ENCODE data around the gene CD47. TPM values are rescaled to one million over a fixed set of nuclear protein-coding genes. Genes with fewer than 3 reads are reported as not detected.

CD47 gene
- total RNA-seq, 1 experiment from 2014 or later = 42.5 TPM

DNA sequence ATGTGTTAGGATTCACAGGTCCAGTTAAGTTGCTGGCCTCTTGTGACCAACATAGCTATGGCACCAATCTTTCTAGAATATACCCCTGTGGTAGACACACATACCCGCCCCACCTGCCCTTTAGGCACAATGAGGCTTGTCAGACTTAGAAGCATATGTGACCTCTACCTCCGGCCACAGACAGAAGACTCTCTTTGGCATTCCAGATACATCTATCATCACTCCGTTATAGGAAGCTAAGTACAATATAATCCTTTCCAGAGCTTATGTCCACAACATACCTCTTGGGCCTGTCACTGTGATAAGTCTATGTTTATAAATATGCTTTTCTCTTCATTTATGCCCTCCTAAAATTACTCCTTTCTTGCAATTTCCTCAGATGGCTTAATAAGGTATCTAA is 39.8 kb downstream of the CD47 start:
- H3K9me2 ChIP-seq (ENCODE audit: insufficient read depth) = no peaks in the 10 kb centered on the region
- ATAC-seq (no peak), DNase-seq (ENCODE audit: low read depth, low spot score) (no peak)
- H4K20me1 ChIP-seq (ENCODE audit: insufficient read depth) = no peaks in the 10 kb centered on the region
- ChIA-PET CTCF (no interaction called here), POLR2A (no interaction called here), RAD21 (ENCODE audit: low non-redundant PET in 1 of 2, low total read pairs in 2 of 2, uncharacterized antibody in 2 of 2, unreplicated experiment in 2 of 2) (no interaction called here)
- H3K9me3 ChIP-seq (ENCODE audit: control insufficient read depth in 1 of 2, insufficient read depth in 1 of 2, low read depth in 1 of 2, low read length in 2 of 2) = no peaks in the 10 kb centered on the region
- no TSS peak for BruUV-seq (replicated peaks)
- no peak overlapping the region for H3K4me2 ChIP-seq (ENCODE audit: low read length)
- no peak overlapping the region for H3K4me3 ChIP-seq (replicated peaks in 1 of 2; ENCODE audit: low read depth in 1 of 2, low read length in 2 of 2)
- H3K27me3 ChIP-seq (ENCODE audit: insufficient read depth, low read length) = no peaks in the 10 kb centered on the region
- TF ChIP-seq ZFX (IDR thresholded peaks at IDR 0.05) (no peak), CEBPB (IDR thresholded peaks at IDR 0.05; ENCODE audit: low read depth) (no peak), POLR2A (IDR thresholded peaks at IDR 0.05; ENCODE audit: borderline replicate concordance, extremely low read depth, insufficient read depth, insufficient read length) (no peak), SRF (IDR thresholded peaks at IDR 0.05; ENCODE audit: low read depth) (no peak), FOSL1 (IDR thresholded peaks at IDR 0.05; ENCODE audit: low read depth) (no peak), CBX3 (IDR thresholded peaks at IDR 0.05; ENCODE audit: low read depth) (no peak)
- TF ChIP-seq, protein P1, sequence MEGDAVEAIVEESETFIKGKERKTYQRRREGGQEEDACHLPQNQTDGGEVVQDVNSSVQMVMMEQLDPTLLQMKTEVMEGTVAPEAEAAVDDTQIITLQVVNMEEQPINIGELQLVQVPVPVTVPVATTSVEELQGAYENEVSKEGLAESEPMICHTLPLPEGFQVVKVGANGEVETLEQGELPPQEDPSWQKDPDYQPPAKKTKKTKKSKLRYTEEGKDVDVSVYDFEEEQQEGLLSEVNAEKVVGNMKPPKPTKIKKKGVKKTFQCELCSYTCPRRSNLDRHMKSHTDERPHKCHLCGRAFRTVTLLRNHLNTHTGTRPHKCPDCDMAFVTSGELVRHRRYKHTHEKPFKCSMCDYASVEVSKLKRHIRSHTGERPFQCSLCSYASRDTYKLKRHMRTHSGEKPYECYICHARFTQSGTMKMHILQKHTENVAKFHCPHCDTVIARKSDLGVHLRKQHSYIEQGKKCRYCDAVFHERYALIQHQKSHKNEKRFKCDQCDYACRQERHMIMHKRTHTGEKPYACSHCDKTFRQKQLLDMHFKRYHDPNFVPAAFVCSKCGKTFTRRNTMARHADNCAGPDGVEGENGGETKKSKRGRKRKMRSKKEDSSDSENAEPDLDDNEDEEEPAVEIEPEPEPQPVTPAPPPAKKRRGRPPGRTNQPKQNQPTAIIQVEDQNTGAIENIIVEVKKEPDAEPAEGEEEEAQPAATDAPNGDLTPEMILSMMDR (IDR thresholded peaks at IDR 0.05 in 2 of 3, conservative IDR thresholded peaks at IDR 0.05 in 1 of 3; ENCODE audit: borderline replicate concordance in 1 of 3, insufficient read depth in 1 of 3, low read depth in 2 of 3, low read length in 2 of 3) = no peak
- TF ChIP-seq, protein P2, sequence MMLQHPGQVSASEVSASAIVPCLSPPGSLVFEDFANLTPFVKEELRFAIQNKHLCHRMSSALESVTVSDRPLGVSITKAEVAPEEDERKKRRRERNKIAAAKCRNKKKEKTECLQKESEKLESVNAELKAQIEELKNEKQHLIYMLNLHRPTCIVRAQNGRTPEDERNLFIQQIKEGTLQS (IDR thresholded peaks at IDR 0.05) = no peak
- no peak overlapping the region for H2AFZ ChIP-seq (ENCODE audit: low read depth, low read length, poor library complexity, severe bottlenecking)
- intact Hi-C loops (cut with micrococcal nuclease) = no loop called here
- no peak overlapping the region for H3K27ac ChIP-seq (ENCODE audit: low read depth, low read length)
- no peaks in the 10 kb centered on the region for H3K36me3 ChIP-seq (ENCODE audit: control insufficient read depth in 1 of 2, insufficient read depth in 2 of 2, low read length in 2 of 2)
- H3K4me1 ChIP-seq (ENCODE audit: control insufficient read depth in 1 of 2, insufficient read depth in 2 of 2, low read length in 2 of 2) = no peaks in the 10 kb centered on the region
- no peaks in the 10 kb centered on the region for H3K79me2 ChIP-seq (ENCODE audit: insufficient read depth, low read length)
- H3K9ac ChIP-seq (ENCODE audit: low read length) = no peak overlapping the region

DNA sequence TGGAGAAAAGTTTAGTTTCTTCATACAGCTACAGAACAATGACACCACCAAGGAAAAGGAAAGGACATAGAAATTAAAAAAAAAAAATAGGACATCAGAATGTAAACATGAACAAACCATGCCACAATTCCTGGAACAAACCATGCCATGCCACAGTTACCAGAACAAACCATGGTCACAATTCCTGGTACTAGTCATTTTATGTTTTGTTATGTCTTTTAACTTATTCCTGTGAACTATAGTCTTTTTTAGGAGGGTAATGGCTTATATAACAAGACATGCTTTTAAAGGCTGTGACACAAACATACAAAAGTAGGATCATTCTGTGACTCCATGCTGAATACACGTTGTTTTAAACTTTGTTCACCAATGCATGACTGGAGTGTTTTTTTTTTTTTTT is 42.8 kb downstream of the CD47 start:
- Histone ChIP-seq H3K4me3 (replicated peaks in 1 of 2; ENCODE audit: low read depth in 1 of 2, low read length in 2 of 2) (no peak overlapping the region), H3K9ac (ENCODE audit: low read length) (no peak overlapping the region), H3K27ac (ENCODE audit: low read depth, low read length) (no peak overlapping the region), H2AFZ (ENCODE audit: low read depth, low read length, poor library complexity, severe bottlenecking) (no peak overlapping the region), H3K27me3 (ENCODE audit: insufficient read depth, low read length) (no peaks in the 10 kb centered on the region), H3K4me2 (ENCODE audit: low read length) (no peak overlapping the region), H3K79me2 (ENCODE audit: insufficient read depth, low read length) (no peaks in the 10 kb centered on the region), H3K9me2 (ENCODE audit: insufficient read depth) (no peaks in the 10 kb centered on the region), H3K4me1 (ENCODE audit: control insufficient read depth in 1 of 2, insufficient read depth in 2 of 2, low read length in 2 of 2) (no peaks in the 10 kb centered on the region), H4K20me1 (ENCODE audit: insufficient read depth) (no peaks in the 10 kb centered on the region), H3K36me3 (ENCODE audit: control insufficient read depth in 1 of 2, insufficient read depth in 2 of 2, low read length in 2 of 2) (no peaks in the 10 kb centered on the region), H3K9me3 (ENCODE audit: control insufficient read depth in 1 of 2, insufficient read depth in 1 of 2, low read depth in 1 of 2, low read length in 2 of 2) (no peaks in the 10 kb centered on the region)
- RAD21 ChIA-PET (ENCODE audit: low non-redundant PET in 1 of 2, low total read pairs in 2 of 2, uncharacterized antibody in 2 of 2, unreplicated experiment in 2 of 2) = no interaction called here
- intact Hi-C loops (cut with micrococcal nuclease) = no loop called here
- DNase-seq (ENCODE audit: low read depth, low spot score) (no peak), ATAC-seq (no peak)
- TF ChIP-seq ZNF274 (IDR thresholded peaks at IDR 0.05; ENCODE audit: low read depth, low read length) (no peak), SIN3A (IDR thresholded peaks at IDR 0.05; ENCODE audit: low read depth) (no peak)
- CTCF ChIA-PET = no interaction called here
- BruUV-seq (replicated peaks) = no TSS peak
- POLR2A ChIA-PET = no interaction called here
